Heart left ventricle (tissue), 16 donors: Measurements from ENCODE around the gene KCNA10. TPM values are rescaled to one million over a fixed set of nuclear protein-coding genes. Genes with fewer than 3 reads are reported as not detected.

ENCODE experiments used
- ATAC-seq, 4 donors: fragments of 200-7000 bp; cut with Tn5 transposase; one replicate each; pipeline ENCODE4 v1.9.1; 2020 to 2022; ENCODE audit warnings: moderate library complexity in 4 of 4, mild to moderate bottlenecking in 3 of 4, moderate number of reproducible peaks in 1 of 4
- DNase-seq, 5 donors: peaks; one replicate each; pipeline ENCODE4 v3.0.0-alpha.2; 2020
- H3K27ac ChIP-seq, 12 donors: fragments of 200-600 bp; sonication (generic) in 4 of 12; one replicate each; pipeline versions ENCODE4 v1.5.0 to v1.8.0; 2016 to 2022; ENCODE audit warnings: mild to moderate bottlenecking in 2 of 12
- H3K27me3 ChIP-seq, 9 donors: fragments of 200-600 bp; sonication (generic) in 2 of 9; one replicate each; pipeline versions ENCODE4 v1.5.1 to v1.8.0; 2016 to 2022; ENCODE audit warnings: mild to moderate bottlenecking in 3 of 9
- H3K36me3 ChIP-seq, 9 donors: fragments of 200-600 bp; sonication (generic) in 2 of 9; one replicate each; pipeline versions ENCODE4 v1.5.0 to v1.8.0; 2018 to 2022; ENCODE audit warnings: mild to moderate bottlenecking in 2 of 9
- H3K4me1 ChIP-seq, 12 donors: fragments of 200-600 bp; sonication (generic) in 4 of 12; one replicate each; pipeline versions ENCODE4 v1.5.0 to v1.8.0; 2016 to 2022; ENCODE audit warnings: mild to moderate bottlenecking in 3 of 12
- H3K4me3 ChIP-seq, 12 donors: fragments of 200-600 bp; sonication (generic) in 4 of 12; one replicate each; pipeline versions ENCODE4 v1.5.0 to v1.8.0; 2017 to 2022; ENCODE audit warnings: mild to moderate bottlenecking in 9 of 12, moderate library complexity in 4 of 12
- H3K9me3 ChIP-seq, 12 donors: fragments of 200-600 bp; sonication (generic) in 4 of 12; one replicate each; pipeline versions ENCODE4 v1.5.0 to v1.8.0; 2016 to 2022; ENCODE audit warnings: mild to moderate bottlenecking in 1 of 12
- CTCF ChIP-seq, 12 donors: fragments of 200-600 bp; sonication (generic) in 4 of 12; IDR thresholded peaks; one replicate each; pipeline versions ENCODE4 v1.5.0 to v1.8.0; 2018 to 2022; ENCODE audit warnings: antibody characterized with exemption in 12 of 12, mild to moderate bottlenecking in 5 of 12
- POLR2A ChIP-seq, 2 donors: fragments of 450-650 bp; IDR thresholded peaks; one replicate each; pipeline ENCODE4 v1.6.1; 2017; ENCODE audit warnings: antibody characterized with exemption in 2 of 2, mild to moderate bottlenecking in 2 of 2, moderate library complexity in 2 of 2
- WGBS, 4 donors: extraction: QIAGEN DNeasy Blood & Tissue Kit in 2 of 4; methylation state at CpG; one replicate each; pipeline versions ENCODE4 v1.1.5 to v1.1.7; 2013 to 2018; 5-methylcytosine and 5-hydroxymethylcytosine counted together
- intact Hi-C, 10 donors: fragments of 100-400 bp; cut with DNase I; formaldehyde crosslinking; loops; one replicate each; pipeline versions ENCODE4 v1.11.1 to v1.14.2; 2022
- polyA plus RNA-seq, 2 donors: library from polyadenylated mRNA; stranded (reverse); fragments of 200-250 nt; gene quantifications; one replicate each; pipeline ENCODE4 v1.2.3, GENCODE V29; 2013
- total RNA-seq, 9 donors: library from RNA; depleted of rRNA in 2 of 9; stranded (reverse); fragments of >200 nt in 2 of 9; fragmentation: NEBNext Ultra II Directional in 3 of 9; extraction: Animal tissue kit (Norgen Biotek cat#: 25700) in 3 of 9; gene quantifications; one replicate each; pipeline versions ENCODE4 v1.1.0 to v1.2.4, GENCODE V29; 2016 to 2023
- donor health status: ischemic (EF 13 %, LVEDD 7.1; RV severe dilation, severe dysfunction).
- donor health status: healthy with polysubstance abuse.
- donor health status: DM: no; HTN: yes; CAD: no.
- donor health status: DM: no; HTN: no; CAD: no.
- donor health status: ischemic (EF 25% LVEDD 6.9; RV normal size, moderate dysfunction).
- donor health status: ischemic (EF 25% LVEDD 5.7; RV mildly dilated, moderate dysfunction).
- donor health status: healthy.
- donor health status: DM: yes; HTN: yes; CAD: no.
- donor health status: ischemic (EF 35%, LVEDD 5.7; RV mildly dilated, moderate dysfunction).
- donor health status: nonischemic (EF 11% LVEDD 7.7; RV severe dilation, severe dysfunction).
- donor health status: DM: yes; HTN: yes; CAD: no.
- donor health status: PGD.
- donor health status: ischemic (EF 29% LVEDD 5.4; RV normal size, mild dysfunction).
- donor health status: nonischemic (EF 23%, LVEDD 6.1; RV moderate dilation, normal function).

The KCNA10 gene
- total and polyA plus RNA-seq, 11 donors = not detected

GRCh38 chr1:110493059-110493699, 25.8 kb downstream of the KCNA10 start:
- Histone ChIP-seq H3K27ac (no peak overlapping the region), H3K36me3 (no peaks in the 10 kb centered on the region), H3K4me3 (no peak overlapping the region), H3K9me3 (no peaks in the 10 kb centered on the region), H3K4me1 (no peaks in the 10 kb centered on the region), H3K27me3 (no peaks in the 10 kb centered on the region)
- TF ChIP-seq POLR2A (IDR thresholded peaks at IDR 0.05) (no peak), CTCF (IDR thresholded peaks at IDR 0.05) (no peak)
- 75 to 85% (median 81%) methylated on average over 5 of the region's 5 CpGs for WGBS, 4 donors
- peak in 1 of 4 donors; percentile 13 for ATAC-seq
- intact Hi-C loops = loop anchor here in 2 of 10 donors (10.0 kb wide), 1 partner anchor 288 kb away; no protein-coding TSS in a partner anchor
- DNase-seq = no peak

GRCh38 chr1:110492573-110492972, 26.4 kb downstream of the KCNA10 start:
- H3K36me3 ChIP-seq = no peaks in the 10 kb centered on the region
- no peak overlapping the region for H3K27ac ChIP-seq
- WGBS, 4 donors = 85 to 88% (median 87%) methylated on average over 7 of the region's 7 CpGs
- H3K4me1 ChIP-seq = no peaks in the 10 kb centered on the region
- no peaks in the 10 kb centered on the region for H3K27me3 ChIP-seq
- intact Hi-C loops = loop anchor here in 2 of 10 donors (10.0 kb wide), 1 partner anchor 288 kb away; no protein-coding TSS in a partner anchor
- TF ChIP-seq POLR2A (IDR thresholded peaks at IDR 0.05) (no peak), CTCF (IDR thresholded peaks at IDR 0.05) (no peak)
- ATAC-seq = no peak
- DNase-seq = no peak
- H3K9me3 ChIP-seq = no peaks in the 10 kb centered on the region
- H3K4me3 ChIP-seq = no peak overlapping the region

GRCh38 chr1:110490791-110491451, 28.1 kb downstream of the KCNA10 start:
- no peaks in the 10 kb centered on the region for H3K36me3 ChIP-seq
- ATAC-seq (no peak), DNase-seq (no peak)
- intact Hi-C loops = loop anchor here in 2 of 10 donors (10.0 kb wide), 1 partner anchor 286 kb away; no protein-coding TSS in a partner anchor
- TF ChIP-seq POLR2A (IDR thresholded peaks at IDR 0.05) = no peak
- TF ChIP-seq CTCF (IDR thresholded peaks at IDR 0.05) = no peak
- WGBS, 4 donors = 72 to 82% (median 75%) methylated on average over 11 of the region's 11 CpGs
- H3K27me3 ChIP-seq = no peaks in the 10 kb centered on the region
- H3K27ac ChIP-seq = no peak overlapping the region
- no peaks in the 10 kb centered on the region for H3K9me3 ChIP-seq
- H3K4me3 ChIP-seq = no peak overlapping the region
- H3K4me1 ChIP-seq = peaks cover 0 to 2% (median 0%) of the 10 kb centered on the region in 12 donors

GRCh38 chr1:110489973-110490542, 28.9 kb downstream of the KCNA10 start:
- no peaks in the 10 kb centered on the region for H3K27me3 ChIP-seq
- no peaks in the 10 kb centered on the region for H3K9me3 ChIP-seq
- no peak overlapping the region for H3K4me3 ChIP-seq
- DNase-seq (no peak), ATAC-seq (no peak)
- H3K36me3 ChIP-seq = no peaks in the 10 kb centered on the region
- H3K27ac ChIP-seq = no peak overlapping the region
- TF ChIP-seq CTCF (IDR thresholded peaks at IDR 0.05) (no peak), POLR2A (IDR thresholded peaks at IDR 0.05) (no peak)
- intact Hi-C loops = loop anchor here in 3 of 10 donors (5.0 to 10.0 kb wide), 2 partner anchors 63 to 285 kb away; no protein-coding TSS in a partner anchor
- WGBS, 4 donors = 81 to 87% (median 84%) methylated on average over 13 to 14 of the region's 14 CpGs
- H3K4me1 ChIP-seq = peaks cover 0 to 10% (median 0%) of the 10 kb centered on the region in 12 donors
